ENCODE measurements around the gene PSENEN. TPM values are rescaled to one million over a fixed set of nuclear protein-coding genes. Genes with fewer than 3 reads are reported as not detected.
A peak's percentile ranks its signal among the peaks of the same experiment; 100 is the strongest.

The PSENEN gene
- total and polyA plus RNA-seq, 9 of the 15 experiments (the other 6 are each of a cell fraction or from before 2014, with no cell fraction given), result 34.5 to 299 (median 61.1) TPM

- TF ChIP-seq PKNOX1 (IDR thresholded peaks at IDR 0.05) (no peak), SIN3B (IDR thresholded peaks at IDR 0.05; ENCODE audit: low read depth) (no peak), NCOA4 (IDR thresholded peaks at IDR 0.05; ENCODE audit: partially characterized antibody) (no peak), KDM1A (IDR thresholded peaks at IDR 0.05) (no peak)
Measured at GRCh38 chr19:35742121-35742724, 3.2 kb upstream of the PSENEN start, which contains the start of gene IGFLR1 (continued).

GRCh38 chr19:35743640-35744429 is 1.6 kb upstream of the PSENEN start:
- CTCF ChIA-PET (ENCODE audit: low intra/inter-chr PET ratio), result no interaction called here
- no peak for ATAC-seq
- TF ChIP-seq, protein P1, sequence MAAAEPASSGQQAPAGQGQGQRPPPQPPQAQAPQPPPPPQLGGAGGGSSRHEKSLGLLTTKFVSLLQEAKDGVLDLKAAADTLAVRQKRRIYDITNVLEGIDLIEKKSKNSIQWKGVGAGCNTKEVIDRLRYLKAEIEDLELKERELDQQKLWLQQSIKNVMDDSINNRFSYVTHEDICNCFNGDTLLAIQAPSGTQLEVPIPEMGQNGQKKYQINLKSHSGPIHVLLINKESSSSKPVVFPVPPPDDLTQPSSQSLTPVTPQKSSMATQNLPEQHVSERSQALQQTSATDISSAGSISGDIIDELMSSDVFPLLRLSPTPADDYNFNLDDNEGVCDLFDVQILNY (CRISPR knock-in tag; IDR thresholded peaks at IDR 0.05), result no peak
- no peak for TF ChIP-seq CCAR2 (IDR thresholded peaks at IDR 0.05; ENCODE audit: low read depth, low read length)
- TF ChIP-seq KLF10 (CRISPR knock-in tag; IDR thresholded peaks at IDR 0.05), result no peak
- TF ChIP-seq GABPB2 (CRISPR knock-in tag; conservative IDR thresholded peaks at IDR 0.05), result no peak
- TF ChIP-seq MTA1 (IDR thresholded peaks at IDR 0.05; ENCODE audit: borderline replicate concordance), result no peak
- TF ChIP-seq FIP1L1 (IDR thresholded peaks at IDR 0.05; ENCODE audit: low read depth, low read length, poor library complexity, severe bottlenecking), result no peak
- TF ChIP-seq AFF1 (IDR thresholded peaks at IDR 0.05; ENCODE audit: low read depth in 1 of 2, partially characterized antibody in 2 of 2), result no peak
- TF ChIP-seq, protein P2, sequence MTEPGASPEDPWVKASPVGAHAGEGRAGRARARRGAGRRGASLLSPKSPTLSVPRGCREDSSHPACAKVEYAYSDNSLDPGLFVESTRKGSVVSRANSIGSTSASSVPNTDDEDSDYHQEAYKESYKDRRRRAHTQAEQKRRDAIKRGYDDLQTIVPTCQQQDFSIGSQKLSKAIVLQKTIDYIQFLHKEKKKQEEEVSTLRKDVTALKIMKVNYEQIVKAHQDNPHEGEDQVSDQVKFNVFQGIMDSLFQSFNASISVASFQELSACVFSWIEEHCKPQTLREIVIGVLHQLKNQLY (CRISPR knock-in tag; conservative IDR thresholded peaks at IDR 0.05), result no peak

More at GRCh38 chr19:35743640-35744429, 1.6 kb upstream of the PSENEN start:
- no peak for FAIRE-seq
- POLR2A ChIA-PET, result interaction anchor here (0.6 to 1.9 kb wide), 5 partner anchors 7 to 76 kb away, joined by 3 to 12 read pairs (median 4); no protein-coding TSS in a partner anchor
- H3K27me3 ChIP-seq (ENCODE audit: control insufficient read depth in 2 of 2, insufficient read depth in 2 of 2, low read length in 2 of 2), result no peaks in the 10 kb centered on the region
- H3K27ac ChIP-seq (ENCODE audit: extremely low read depth, low read depth, low read length), result no peak overlapping the region; the same call in 2 of the 3 replicates
- peak overlapping the region; percentile 95 for H3K4me2 ChIP-seq (ENCODE audit: insufficient read depth, low read length)
- BruUV-seq (replicated peaks), result no TSS peak
- no peaks in the 10 kb centered on the region for H3K9me1 ChIP-seq (ENCODE audit: control insufficient read depth, insufficient read depth, low read length)
- 74% methylated on average over 15 of the region's 19 CpGs for WGBS (ENCODE audit: insufficient coverage, low coverage, missing lambda C conversion rate)
- peaks cover 12% of the 10 kb centered on the region for H3K79me2 ChIP-seq (ENCODE audit: control insufficient read depth, insufficient read depth, low read length)
- H3K36me3 ChIP-seq (ENCODE audit: control insufficient read depth, insufficient read depth, low read length), result peaks cover 24% of the 10 kb centered on the region; the same call in 1 of the 3 replicates
- intact Hi-C loops (cut with micrococcal nuclease) (loop anchor here (10.0 kb wide), 1 partner anchor 99 kb away; the partner anchor contains the start of genes COX6B1 and ETV2), in situ Hi-C loops (cut with MboI) (no loop called here)
- DNase-seq (ENCODE audit: extremely low read depth in 1 of 4, low spot score in 3 of 4), result no peak
- peaks cover 29 to 59% of the 10 kb centered on the region in 2 experiments; a peak in 4 of 5 replicates for H3K4me1 ChIP-seq (replicated peaks in 1 of 2; ENCODE audit: control insufficient read depth in 2 of 2, insufficient read depth in 2 of 2, low read length in 2 of 2)
- peak overlapping the region in 1 of 2 experiments; percentile 92; a peak in 1 of 4 replicates for H3K9ac ChIP-seq (ENCODE audit: insufficient read depth in 1 of 2, low read depth in 2 of 2, low read length in 2 of 2)
- H4K20me1 ChIP-seq (replicated peaks; ENCODE audit: control insufficient read depth, insufficient read depth, low read length), result no peaks in the 10 kb centered on the region
- H3K9me3 ChIP-seq (replicated peaks; ENCODE audit: control insufficient read depth, insufficient read depth, low read depth, low read length), result no peaks in the 10 kb centered on the region
- H2AFZ ChIP-seq (ENCODE audit: low read depth, low read length), result no peak overlapping the region
- H3K4me3 ChIP-seq, result peak overlapping the region; percentile 92
